Measurements from ENCODE around the gene SARS1. TPM values are rescaled to one million over a fixed set of nuclear protein-coding genes. Genes with fewer than 3 reads are reported as not detected.

The SARS1 gene
- total RNA-seq, 1 donor from 2014 or later, result 87.7 TPM

DNA sequence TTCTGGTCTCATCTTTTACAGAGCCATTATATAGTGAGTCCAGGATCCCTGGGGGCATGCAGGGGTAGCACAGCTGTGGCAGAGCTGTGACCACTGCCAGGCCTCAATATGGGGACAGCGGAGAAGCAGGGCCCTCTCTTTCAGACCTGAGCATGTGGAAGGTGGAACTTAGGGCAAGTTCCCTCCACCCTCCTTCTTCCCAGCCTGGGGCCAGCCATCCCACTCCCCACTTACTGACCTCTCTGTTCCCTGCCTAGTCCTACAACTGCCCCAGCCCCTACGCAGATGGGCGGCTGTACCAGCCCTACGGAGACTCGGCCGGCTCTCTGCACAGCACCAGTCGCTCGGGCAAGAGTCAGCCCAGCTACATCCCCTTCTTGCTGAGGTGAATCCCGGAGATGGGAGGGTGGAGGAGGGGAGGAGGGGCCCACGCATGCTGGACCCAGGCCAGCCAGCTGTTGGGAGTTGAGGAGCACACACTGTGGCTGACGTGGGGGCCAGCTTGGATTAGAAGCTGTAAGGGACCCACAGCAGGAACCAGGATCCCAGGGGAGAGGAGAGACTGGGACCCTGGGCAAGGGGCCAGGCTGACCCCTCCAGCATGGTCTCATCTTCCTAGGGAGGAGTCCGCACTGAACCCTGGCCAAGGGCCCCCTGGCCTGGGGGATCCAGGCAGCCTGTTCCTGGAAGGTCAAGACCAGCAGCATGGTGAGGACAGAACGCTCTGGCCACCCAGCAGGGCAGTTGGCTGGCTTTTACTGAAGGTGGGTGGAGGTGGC is 58.5 kb downstream of the SARS1 start:
- no peaks in the 10 kb centered on the region for H3K9me3 ChIP-seq (ENCODE audit: control insufficient read depth in 3 of 3, low read length in 3 of 3)
- H3K4me3 ChIP-seq (ENCODE audit: low read length in 3 of 3), result no peak overlapping the region
- peaks cover 0 to 7% (median 3%) of the 10 kb centered on the region in 3 donors for H3K36me3 ChIP-seq (ENCODE audit: control insufficient read depth in 3 of 3, insufficient read depth in 3 of 3, low read length in 3 of 3)
- H3K4me1 ChIP-seq (ENCODE audit: control insufficient read depth in 3 of 3, insufficient read depth in 3 of 3, low read length in 3 of 3), result peaks cover under 1 to 22% (median 19%) of the 10 kb centered on the region in 3 donors
- H3K27me3 ChIP-seq (ENCODE audit: control insufficient read depth in 3 of 3, insufficient read depth in 3 of 3, low read length in 3 of 3), result no peaks in the 10 kb centered on the region
- H3K9ac ChIP-seq (ENCODE audit: low read depth in 1 of 3, low read length in 3 of 3), result no peak overlapping the region
- no peak overlapping the region for H3K27ac ChIP-seq (ENCODE audit: low read depth, low read length)

DNA sequence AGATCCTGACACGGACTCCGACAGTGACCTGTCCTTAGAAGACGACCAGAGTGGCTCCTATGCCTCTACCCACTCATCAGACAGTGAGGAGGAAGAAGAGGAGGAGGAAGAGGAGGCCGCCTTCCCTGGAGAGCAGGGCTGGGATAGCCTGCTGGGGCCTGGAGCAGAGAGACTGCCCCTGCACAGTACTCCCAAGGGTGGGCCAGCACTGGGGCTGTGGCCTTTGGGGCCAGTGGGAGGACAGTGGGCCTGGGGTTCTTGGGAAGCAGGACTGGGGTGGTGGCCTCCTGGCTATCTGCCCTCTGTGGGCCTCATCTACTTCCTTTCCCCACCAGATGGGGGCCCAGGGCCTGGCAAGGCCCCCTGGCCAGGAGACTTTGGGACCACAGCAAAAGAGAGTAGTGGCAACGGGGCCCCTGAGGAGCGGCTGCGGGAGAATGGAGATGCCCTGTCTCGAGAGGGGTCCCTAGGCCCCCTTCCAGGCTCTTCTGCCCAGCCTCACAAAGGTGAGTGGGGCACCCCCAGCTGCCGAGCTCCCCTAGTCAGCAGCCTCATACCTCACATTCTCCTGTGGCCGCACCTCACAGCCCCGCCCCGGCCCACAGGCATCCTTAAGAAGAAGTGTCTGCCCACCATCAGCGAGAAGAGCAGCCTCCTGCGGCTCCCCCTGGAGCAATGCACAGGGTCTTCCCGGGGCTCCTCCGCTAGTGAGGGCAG is 59.3 kb downstream of the SARS1 start:
- H3K27me3 ChIP-seq (ENCODE audit: control insufficient read depth in 3 of 3, insufficient read depth in 3 of 3, low read length in 3 of 3), result no peaks in the 10 kb centered on the region
- H3K27ac ChIP-seq (ENCODE audit: low read depth, low read length), result no peak overlapping the region
- no peak overlapping the region for H3K4me3 ChIP-seq (ENCODE audit: low read length in 3 of 3)
- H3K36me3 ChIP-seq (ENCODE audit: control insufficient read depth in 3 of 3, insufficient read depth in 3 of 3, low read length in 3 of 3), result peaks cover 0 to 7% (median 3%) of the 10 kb centered on the region in 3 donors
- H3K4me1 ChIP-seq (ENCODE audit: control insufficient read depth in 3 of 3, insufficient read depth in 3 of 3, low read length in 3 of 3), result peaks cover 5 to 30% (median 26%) of the 10 kb centered on the region in 3 donors
- H3K9ac ChIP-seq (ENCODE audit: low read depth in 1 of 3, low read length in 3 of 3), result no peak overlapping the region
- H3K9me3 ChIP-seq (ENCODE audit: control insufficient read depth in 3 of 3, low read length in 3 of 3), result no peaks in the 10 kb centered on the region

DNA sequence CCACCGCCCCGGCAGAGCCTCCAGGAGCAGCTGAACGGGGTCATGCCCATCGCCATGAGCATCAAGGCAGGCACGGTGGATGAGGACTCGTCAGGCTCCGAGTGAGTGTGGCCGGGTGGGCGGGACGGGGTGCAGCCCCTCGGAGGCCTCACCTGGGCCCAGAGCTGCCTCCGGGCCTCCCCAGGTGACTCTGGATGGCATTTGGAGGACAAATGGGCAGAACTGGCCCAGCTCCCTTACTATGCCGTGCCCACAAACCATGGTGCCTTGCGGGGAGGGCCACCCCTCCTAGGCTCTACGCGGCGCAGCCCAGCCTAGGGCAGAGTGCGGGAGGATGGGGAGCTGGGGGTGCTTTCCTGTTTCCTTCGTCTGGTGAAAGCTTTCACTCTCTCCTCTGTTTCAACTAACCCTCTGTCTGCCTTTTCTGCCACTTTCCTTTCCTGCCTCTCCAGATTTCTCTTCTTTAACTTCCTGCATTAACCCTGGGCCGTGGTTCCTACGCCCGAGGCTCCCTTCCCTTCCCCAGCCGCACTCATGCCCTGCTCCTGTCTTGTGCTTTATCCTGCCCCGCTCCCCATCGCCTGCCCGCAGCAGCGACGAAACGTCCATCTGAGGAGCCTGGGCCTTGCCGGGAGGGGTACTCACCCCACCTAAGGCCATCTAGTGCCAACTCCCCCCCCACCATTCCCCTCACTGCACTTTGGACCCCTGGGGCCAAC is 60.0 kb downstream of the SARS1 start:
- no peak overlapping the region for H3K9ac ChIP-seq (ENCODE audit: low read depth in 1 of 3, low read length in 3 of 3)
- no peaks in the 10 kb centered on the region for H3K27me3 ChIP-seq (ENCODE audit: control insufficient read depth in 3 of 3, insufficient read depth in 3 of 3, low read length in 3 of 3)
- peak overlapping the region; percentile 73 for H3K27ac ChIP-seq (ENCODE audit: low read depth, low read length)
- H3K4me1 ChIP-seq (ENCODE audit: control insufficient read depth in 3 of 3, insufficient read depth in 3 of 3, low read length in 3 of 3), result peaks cover 5 to 30% (median 26%) of the 10 kb centered on the region in 3 donors
- H3K4me3 ChIP-seq (ENCODE audit: low read length in 3 of 3), result no peak overlapping the region
- no peaks in the 10 kb centered on the region for H3K9me3 ChIP-seq (ENCODE audit: control insufficient read depth in 3 of 3, low read length in 3 of 3)
- H3K36me3 ChIP-seq (ENCODE audit: control insufficient read depth in 3 of 3, insufficient read depth in 3 of 3, low read length in 3 of 3), result peaks cover 0 to 7% (median 3%) of the 10 kb centered on the region in 3 donors

DNA sequence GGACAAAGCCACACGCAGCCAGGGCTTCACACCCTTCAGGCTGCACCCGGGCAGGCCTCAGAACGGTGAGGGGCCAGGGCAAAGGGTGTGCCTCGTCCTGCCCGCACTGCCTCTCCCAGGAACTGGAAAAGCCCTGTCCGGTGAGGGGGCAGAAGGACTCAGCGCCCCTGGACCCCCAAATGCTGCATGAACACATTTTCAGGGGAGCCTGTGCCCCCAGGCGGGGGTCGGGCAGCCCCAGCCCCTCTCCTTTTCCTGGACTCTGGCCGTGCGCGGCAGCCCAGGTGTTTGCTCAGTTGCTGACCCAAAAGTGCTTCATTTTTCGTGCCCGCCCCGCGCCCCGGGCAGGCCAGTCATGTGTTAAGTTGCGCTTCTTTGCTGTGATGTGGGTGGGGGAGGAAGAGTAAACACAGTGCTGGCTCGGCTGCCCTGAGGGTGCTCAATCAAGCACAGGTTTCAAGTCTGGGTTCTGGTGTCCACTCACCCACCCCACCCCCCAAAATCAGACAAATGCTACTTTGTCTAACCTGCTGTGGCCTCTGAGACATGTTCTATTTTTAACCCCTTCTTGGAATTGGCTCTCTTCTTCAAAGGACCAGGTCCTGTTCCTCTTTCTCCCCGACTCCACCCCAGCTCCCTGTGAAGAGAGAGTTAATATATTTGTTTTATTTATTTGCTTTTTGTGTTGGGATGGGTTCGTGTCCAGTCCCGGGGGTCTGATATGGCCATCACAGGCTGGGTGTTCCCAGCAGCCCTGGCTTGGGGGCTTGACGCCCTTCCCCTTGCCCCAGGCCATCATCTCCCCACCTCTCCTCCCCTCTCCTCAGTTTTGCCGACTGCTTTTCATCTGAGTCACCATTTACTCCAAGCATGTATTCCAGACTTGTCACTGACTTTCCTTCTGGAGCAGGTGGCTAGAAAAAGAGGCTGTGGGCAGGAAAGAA is 61.1 kb downstream of the SARS1 start:
- peaks cover 0 to 3% (median under 1%) of the 10 kb centered on the region in 3 donors for H3K36me3 ChIP-seq (ENCODE audit: control insufficient read depth in 3 of 3, insufficient read depth in 3 of 3, low read length in 3 of 3)
- H3K4me1 ChIP-seq (ENCODE audit: control insufficient read depth in 3 of 3, insufficient read depth in 3 of 3, low read length in 3 of 3), result peaks cover 5 to 30% (median 26%) of the 10 kb centered on the region in 3 donors
- H3K27ac ChIP-seq (ENCODE audit: low read depth, low read length), result peak overlapping the region; percentile 73
- peak overlapping the region in 2 of 3 donors; percentile 38 to 66 for H3K9ac ChIP-seq (ENCODE audit: low read depth in 1 of 3, low read length in 3 of 3)
- no peaks in the 10 kb centered on the region for H3K9me3 ChIP-seq (ENCODE audit: control insufficient read depth in 3 of 3, low read length in 3 of 3)
- H3K27me3 ChIP-seq (ENCODE audit: control insufficient read depth in 3 of 3, insufficient read depth in 3 of 3, low read length in 3 of 3), result no peaks in the 10 kb centered on the region
- no peak overlapping the region for H3K4me3 ChIP-seq (ENCODE audit: low read length in 3 of 3)

DNA sequence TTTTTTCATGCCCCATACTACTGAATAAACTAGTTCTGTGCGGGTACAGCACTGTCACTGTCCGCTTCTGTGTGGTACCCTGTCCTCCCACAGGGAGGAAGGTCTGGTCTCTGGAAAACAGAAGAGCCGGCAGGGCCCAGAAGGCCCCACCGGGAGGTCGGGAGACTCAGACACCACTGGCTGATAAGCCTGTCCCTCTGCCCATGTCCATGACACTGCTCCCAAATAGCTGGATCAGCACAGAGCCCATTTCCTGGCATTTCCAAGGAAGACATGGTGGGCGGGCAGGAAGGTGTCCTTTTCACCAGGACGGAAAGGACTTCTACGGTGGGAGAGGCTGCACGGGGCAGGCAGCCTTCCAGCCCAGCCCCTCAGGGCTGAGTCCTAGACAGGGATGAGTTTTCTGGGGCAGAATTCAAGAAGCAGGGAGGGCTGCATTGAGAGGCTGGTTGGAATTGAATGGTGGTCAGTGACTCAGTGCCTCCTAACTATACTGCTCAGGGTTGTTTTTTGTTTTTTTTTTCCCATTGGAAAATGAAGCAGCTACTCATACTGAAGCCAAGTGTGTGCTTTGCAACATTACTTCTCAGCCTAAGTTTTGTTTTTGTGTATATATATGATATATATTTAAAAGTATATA is 62.1 kb downstream of the SARS1 start:
- no peaks in the 10 kb centered on the region for H3K27me3 ChIP-seq (ENCODE audit: control insufficient read depth in 3 of 3, insufficient read depth in 3 of 3, low read length in 3 of 3)
- peaks cover 0 to 5% (median 0%) of the 10 kb centered on the region in 3 donors for H3K36me3 ChIP-seq (ENCODE audit: control insufficient read depth in 3 of 3, insufficient read depth in 3 of 3, low read length in 3 of 3)
- peaks cover 5 to 30% (median 26%) of the 10 kb centered on the region in 3 donors for H3K4me1 ChIP-seq (ENCODE audit: control insufficient read depth in 3 of 3, insufficient read depth in 3 of 3, low read length in 3 of 3)
- H3K9me3 ChIP-seq (ENCODE audit: control insufficient read depth in 3 of 3, low read length in 3 of 3), result no peaks in the 10 kb centered on the region
- H3K27ac ChIP-seq (ENCODE audit: low read depth, low read length), result no peak overlapping the region
- H3K9ac ChIP-seq (ENCODE audit: low read depth in 1 of 3, low read length in 3 of 3), result no peak overlapping the region
- H3K4me3 ChIP-seq (ENCODE audit: low read length in 3 of 3), result no peak overlapping the region

DNA sequence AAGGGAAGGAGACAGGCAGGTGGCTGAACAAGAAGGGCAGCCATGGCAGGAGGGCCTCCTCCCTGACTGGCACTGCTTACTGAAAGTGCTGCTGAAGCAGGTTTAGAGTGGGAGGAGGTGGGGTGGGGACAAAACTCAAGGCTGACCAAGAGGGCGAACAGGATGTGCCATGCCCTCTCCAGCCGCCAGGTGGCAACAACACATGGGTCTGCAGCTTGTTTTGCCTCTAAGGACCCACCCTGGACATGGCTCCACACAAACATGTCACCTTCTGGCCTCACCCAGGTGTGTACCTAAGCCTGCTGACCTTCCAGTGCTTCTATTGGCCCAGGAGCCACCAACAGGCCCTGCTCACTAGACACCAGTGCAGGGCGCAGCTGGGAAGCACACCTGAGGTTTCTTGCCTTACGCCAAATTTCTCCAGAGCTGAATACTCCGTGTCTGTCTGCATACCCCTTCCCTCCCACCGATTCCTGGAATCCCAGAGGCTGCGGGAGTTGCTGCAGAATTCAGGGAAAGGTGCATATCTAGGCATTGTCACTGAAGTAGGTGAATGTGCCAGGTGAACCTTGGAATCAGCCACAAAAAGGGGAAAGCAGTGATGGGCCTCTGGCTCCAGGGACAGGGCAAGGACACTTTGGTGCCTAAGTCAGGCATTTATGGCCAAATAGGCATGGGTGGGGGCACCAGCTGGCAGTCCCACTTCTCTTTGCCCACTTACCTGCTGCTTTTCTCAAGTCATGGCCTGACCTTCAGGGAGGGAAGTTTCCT is 63.9 kb downstream of the SARS1 start:
- Histone ChIP-seq H3K27ac (ENCODE audit: low read depth, low read length) (no peak overlapping the region), H3K27me3 (ENCODE audit: control insufficient read depth in 3 of 3, insufficient read depth in 3 of 3, low read length in 3 of 3) (no peaks in the 10 kb centered on the region), H3K36me3 (ENCODE audit: control insufficient read depth in 3 of 3, insufficient read depth in 3 of 3, low read length in 3 of 3) (peaks cover 0 to 2% (median 0%) of the 10 kb centered on the region in 3 donors), H3K4me1 (ENCODE audit: control insufficient read depth in 3 of 3, insufficient read depth in 3 of 3, low read length in 3 of 3) (peaks cover 13 to 41% (median 31%) of the 10 kb centered on the region in 3 donors), H3K9ac (ENCODE audit: low read depth in 1 of 3, low read length in 3 of 3) (peak overlapping the region in 2 of 3 donors; percentile 51 to 54), H3K9me3 (ENCODE audit: control insufficient read depth in 3 of 3, low read length in 3 of 3) (no peaks in the 10 kb centered on the region), H3K4me3 (ENCODE audit: low read length in 3 of 3) (no peak overlapping the region)

DNA sequence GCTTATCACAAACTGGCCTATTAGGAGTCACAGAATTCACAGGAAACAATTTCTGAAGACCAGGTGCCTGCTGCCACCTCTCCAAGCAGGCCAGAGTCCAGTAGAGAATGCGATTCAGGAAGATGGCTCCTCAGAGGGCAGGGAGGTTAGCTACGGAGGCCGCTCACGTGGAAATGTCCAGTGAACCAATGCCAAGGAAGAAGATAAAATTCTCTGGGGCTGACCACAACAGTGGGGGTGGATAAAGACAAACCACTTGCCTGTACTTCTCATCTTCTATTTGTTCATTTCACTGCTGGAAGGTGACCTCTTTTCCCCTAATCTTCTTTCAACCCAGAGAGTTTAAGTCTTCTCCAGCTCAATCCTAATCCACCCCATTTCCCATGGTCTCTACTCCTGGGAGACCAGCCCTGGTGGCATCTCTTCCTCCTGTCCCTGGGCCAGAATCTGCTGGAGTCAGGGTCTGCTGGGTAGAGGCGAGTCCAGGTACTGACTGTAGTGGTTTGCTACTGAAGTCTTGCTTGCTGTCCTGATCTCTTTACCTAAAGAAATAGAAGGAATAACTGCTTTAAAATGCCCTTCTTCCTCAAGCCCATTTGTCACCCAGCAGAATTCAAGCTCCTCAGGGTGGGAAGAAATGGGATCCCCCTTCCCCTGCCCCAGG is 66.0 kb downstream of the SARS1 start:
- Histone ChIP-seq H3K36me3 (ENCODE audit: control insufficient read depth in 3 of 3, insufficient read depth in 3 of 3, low read length in 3 of 3) (peaks cover 0 to 2% (median 0%) of the 10 kb centered on the region in 3 donors), H3K4me3 (ENCODE audit: low read length in 3 of 3) (no peak overlapping the region), H3K9me3 (ENCODE audit: control insufficient read depth in 3 of 3, low read length in 3 of 3) (no peaks in the 10 kb centered on the region), H3K9ac (ENCODE audit: low read depth in 1 of 3, low read length in 3 of 3) (no peak overlapping the region), H3K4me1 (ENCODE audit: control insufficient read depth in 3 of 3, insufficient read depth in 3 of 3, low read length in 3 of 3) (peaks cover 23 to 51% (median 32%) of the 10 kb centered on the region in 3 donors), H3K27me3 (ENCODE audit: control insufficient read depth in 3 of 3, insufficient read depth in 3 of 3, low read length in 3 of 3) (no peaks in the 10 kb centered on the region), H3K27ac (ENCODE audit: low read depth, low read length) (no peak overlapping the region)

DNA sequence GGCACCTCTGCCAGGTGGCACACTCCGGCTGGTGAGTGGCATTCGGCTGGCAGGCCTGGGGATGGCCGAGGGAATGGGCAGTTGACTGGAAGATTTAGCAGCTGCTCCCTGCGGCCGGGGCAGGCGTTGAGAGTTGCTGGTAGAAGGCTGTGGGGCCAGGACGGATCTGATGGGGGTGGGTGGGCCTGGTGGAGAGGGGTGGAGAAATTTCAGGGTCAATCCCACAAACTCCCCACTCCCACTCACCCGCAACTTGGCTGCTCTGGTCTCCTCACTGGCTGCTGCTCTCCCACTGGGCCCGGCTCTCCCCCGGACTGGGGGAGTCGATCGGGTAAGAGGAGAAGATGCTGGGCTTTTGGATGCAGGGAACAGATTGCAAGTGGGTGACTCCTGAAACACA is 67.1 kb downstream of the SARS1 start:
- H3K36me3 ChIP-seq (ENCODE audit: control insufficient read depth in 3 of 3, insufficient read depth in 3 of 3, low read length in 3 of 3), result peaks cover 0 to 2% (median 0%) of the 10 kb centered on the region in 3 donors
- H3K27ac ChIP-seq (ENCODE audit: low read depth, low read length), result no peak overlapping the region
- no peak overlapping the region for H3K9ac ChIP-seq (ENCODE audit: low read depth in 1 of 3, low read length in 3 of 3)
- H3K9me3 ChIP-seq (ENCODE audit: control insufficient read depth in 3 of 3, low read length in 3 of 3), result no peaks in the 10 kb centered on the region
- peaks cover 21 to 39% (median 23%) of the 10 kb centered on the region in 3 donors for H3K4me1 ChIP-seq (ENCODE audit: control insufficient read depth in 3 of 3, insufficient read depth in 3 of 3, low read length in 3 of 3)
- no peak overlapping the region for H3K4me3 ChIP-seq (ENCODE audit: low read length in 3 of 3)
- H3K27me3 ChIP-seq (ENCODE audit: control insufficient read depth in 3 of 3, insufficient read depth in 3 of 3, low read length in 3 of 3), result no peaks in the 10 kb centered on the region

Data from skeletal muscle tissue (tissue), 4 donors.